GM12878 (cell line): ENCODE measurements around the gene NSMCE1. TPM values are rescaled to one million over a fixed set of nuclear protein-coding genes. Genes with fewer than 3 reads are reported as not detected.
A peak's percentile ranks its signal among the peaks of the same experiment; 100 is the strongest.

Experiments
- ATAC-seq: fragments of 200-7000 bp; cut with Tn5 transposase; 3 replicates; pipeline ENCODE4 v1.9.1; 2020; ENCODE audit warnings: mild to moderate bottlenecking, moderate library complexity
- BruUV-seq: library from RNA; stranded (reverse); fragments of 400-500 nt; replicated peaks from 2 replicates; lab custom pipeline; 2021; lab: Mats Ljungman, UMichigan
- CTCF ChIA-PET: fragments of 300-600 bp; sonication (Branson Sonifier 250); formaldehyde crosslinking; extraction: SDS; loops from one replicate; lab custom pipeline; 2021; ENCODE audit warnings: inconsistent platforms; lab: Yijun Ruan, JAX
- POLR2A ChIA-PET: fragments of 350-600 bp; formaldehyde crosslinking; extraction: SDS; loops from one replicate; lab custom pipeline; 2021; ENCODE audit warnings: inconsistent platforms; lab: Charles Lee
- RAD21 ChIA-PET: fragments of 300-600 bp; sonication (Branson Sonifier 250); formaldehyde crosslinking; loops from one replicate; lab custom pipeline; 2023; ENCODE audit warnings: antibody characterized with exemption; ENCODE audit not compliant: unreplicated experiment; lab: Charles Lee
- SMC1A ChIA-PET: fragments of 300-600 bp; sonication (Branson Sonifier 250); formaldehyde crosslinking; loops from one replicate; lab custom pipeline; 2023; ENCODE audit not compliant: unreplicated experiment, uncharacterized antibody; lab: Charles Lee
- DNase-seq: peaks from one replicate; pipeline ENCODE4 v3.0.0-alpha.2; 2011; ENCODE audit warnings: low read depth, low spot score
- FAIRE-seq: peaks from 3 replicates; lab custom pipeline; 2011; peaks lifted over from hg19 to GRCh38; lab: Jason Lieb, UNC
- H2AFZ ChIP-seq: 2 replicates; pipeline ENCODE4 v1.6.0; 2011; ENCODE audit warnings: low read depth, low read length, control low read depth; ENCODE audit not compliant: control insufficient read depth
- H3K27ac ChIP-seq: 2 replicates; pipeline ENCODE4 v1.5.1; 2011; ENCODE audit warnings: control low read depth; ENCODE audit not compliant: control insufficient read depth, insufficient read depth
- H3K27me3 ChIP-seq, 2 experiments: replicated peaks in 1 of 2; 2 replicates each; pipeline versions ENCODE4 v1.6.0 to v1.6.1; 2011; ENCODE audit warnings: low read length in 1 of 2; ENCODE audit not compliant: control insufficient read depth in 2 of 2, insufficient read depth in 2 of 2
- H3K36me3 ChIP-seq, 2 experiments: 2 replicates each; pipeline ENCODE4 v1.5.1; 2011; ENCODE audit warnings: low read length in 1 of 2; ENCODE audit not compliant: control insufficient read depth in 2 of 2, insufficient read depth in 2 of 2
- H3K4me1 ChIP-seq: 2 replicates; pipeline ENCODE4 v1.6.1; 2011; ENCODE audit warnings: mild to moderate bottlenecking, low read length, moderate library complexity, mixed read lengths; ENCODE audit not compliant: control insufficient read depth, insufficient read depth
- H3K4me2 ChIP-seq: 2 replicates; pipeline ENCODE4 v1.6.0; 2011; ENCODE audit warnings: control low read depth; ENCODE audit not compliant: control insufficient read depth, insufficient read depth
- H3K4me3 ChIP-seq: fragments of 200-600 bp; sonication (generic); 2 replicates; pipeline ENCODE4 v1.5.1; 2016
- H3K79me2 ChIP-seq: 2 replicates; pipeline ENCODE4 v1.6.0; 2011; ENCODE audit warnings: low read length; ENCODE audit not compliant: control insufficient read depth, insufficient read depth
- H3K9ac ChIP-seq: 2 replicates; pipeline ENCODE4 v1.8.0; 2011; ENCODE audit warnings: low read length, control low read depth, mixed read lengths; ENCODE audit not compliant: control insufficient read depth, insufficient read depth
- H3K9me3 ChIP-seq: replicated peaks from 3 replicates; pipeline ENCODE4 v1.5.1; 2011; ENCODE audit warnings: mild to moderate bottlenecking, low read length; ENCODE audit not compliant: control insufficient read depth, insufficient read depth
- H4K20me1 ChIP-seq: 2 replicates; pipeline ENCODE4 v1.6.0; 2011; ENCODE audit not compliant: control insufficient read depth, insufficient read depth
- BMI1 ChIP-seq: fragments of 450-650 bp; IDR thresholded peaks from 2 replicates; pipeline ENCODE4 v1.6.1; 2016; ENCODE audit warnings: mild to moderate bottlenecking, moderate library complexity, borderline replicate concordance
- HSF1 ChIP-seq: fragments of 150-350 bp; IDR thresholded peaks from 2 replicates; pipeline ENCODE4 v1.6.1; 2014; ENCODE audit warnings: mild to moderate bottlenecking, low read depth, low read length
- LARP7 ChIP-seq: fragments of 450-650 bp; IDR thresholded peaks from 2 replicates; pipeline ENCODE4 v1.6.1; 2017; ENCODE audit warnings: mild to moderate bottlenecking
- NBN ChIP-seq: fragments of 450-650 bp; IDR thresholded peaks from 2 replicates; pipeline ENCODE4 v1.6.1; 2016
- NR2C2 ChIP-seq: IDR thresholded peaks from 2 replicates; pipeline ENCODE4 v1.6.1; 2011; ENCODE audit warnings: borderline replicate concordance, low read depth; ENCODE audit not compliant: control insufficient read depth, insufficient read length
- RELA ChIP-seq: fragments of 450-650 bp; IDR thresholded peaks from 2 replicates; pipeline ENCODE4 v1.8.0; 2014; ENCODE audit warnings: borderline replicate concordance; ENCODE audit not compliant: partially characterized antibody
- SP1 ChIP-seq: IDR thresholded peaks from one replicate; pipeline ENCODE4 v1.6.1; 2011; ENCODE audit warnings: low read depth, low read length
- SRF ChIP-seq, 2 experiments: IDR thresholded peaks; 2 replicates each; pipeline ENCODE4 v1.6.1; 2011; ENCODE audit warnings: low read depth in 2 of 2, low read length in 2 of 2, mild to moderate bottlenecking in 1 of 2, moderate library complexity in 1 of 2
- STAT1 ChIP-seq: fragments of 450-650 bp; conservative IDR thresholded peaks from 2 replicates; pipeline ENCODE4 v1.6.1; 2014; ENCODE audit warnings: antibody characterized with exemption, mild to moderate bottlenecking
- TCF3 ChIP-seq: IDR thresholded peaks from 2 replicates; pipeline ENCODE4 v1.6.1; 2012; ENCODE audit warnings: low read depth, mild to moderate bottlenecking, low read length, borderline replicate concordance; ENCODE audit not compliant: insufficient read depth
- ZBED1 ChIP-seq: IDR thresholded peaks from 2 replicates; pipeline ENCODE4 v1.6.1; 2016; ENCODE audit warnings: borderline replicate concordance
- ZNF207 ChIP-seq: fragments of 450-650 bp; IDR thresholded peaks from 2 replicates; pipeline ENCODE4 v1.6.1; 2014; ENCODE audit warnings: antibody characterized with exemption, mild to moderate bottlenecking, borderline replicate concordance
- ZNF592 ChIP-seq: fragments of 450-650 bp; IDR thresholded peaks from 2 replicates; pipeline ENCODE4 v1.6.1; 2017; ENCODE audit warnings: mild to moderate bottlenecking, moderate library complexity
- WGBS: methylation state at CpG from one replicate; pipeline ENCODE4 v1.1.6; 2016; ENCODE audit warnings: low lambda C conversion rate; ENCODE audit not compliant: insufficient replicate concordance, insufficient coverage; ENCODE audit errors: missing lambda C conversion rate; 5-methylcytosine and 5-hydroxymethylcytosine counted together
- in situ Hi-C: fragments of 300-500 bp; cut with MboI; formaldehyde crosslinking; loops from 9 replicates; pipeline ENCODE4 v1.14.3; 2018; ENCODE audit warnings: mixed read lengths
- intact Hi-C: fragments of 100-400 bp; cut with micrococcal nuclease; formaldehyde crosslinking; loops from one replicate; pipeline ENCODE4 v1.14.2; 2022; ENCODE audit not compliant: unreplicated experiment
- polyA plus RNA-seq, 11 experiments: library from polyadenylated mRNA; depleted of rRNA in 4 of 11; unstranded in 6 of 11; stranded (reverse) in 5 of 11; fragments of >200 nt; fragmentation: Nextera tagmentation in 4 of 11; fragmentation: Illumina TruSeq in 1 of 11; extraction: Ambion mirVana in 4 of 11; extraction: Trizol in 1 of 11; gene quantifications; 1 replicate in 1 of 11; 2 replicates in 10 of 11; pipeline versions ENCODE4 v1.2.1 to v1.2.3, GENCODE V29; 2011 to 2016; ENCODE audit warnings: inconsistent platforms in 2 of 11, missing spikeins in 2 of 11, low read depth in 1 of 11
- total RNA-seq, 4 experiments: library from RNA; depleted of rRNA in 3 of 4; stranded (reverse); fragments of >200 nt in 3 of 4; fragmentation: Illumina TruSeq in 1 of 4; extraction: Trizol in 1 of 4; gene quantifications; 2 replicates each; pipeline versions ENCODE4 v1.2.1 to v1.2.3, GENCODE V29; 2013 to 2021

The NSMCE1 gene
- total and polyA plus RNA-seq, 10 of the 15 experiments (the other 5 are each of a cell fraction or from before 2014, with no cell fraction given) = 54.0 to 214 (median 71.4) TPM

GRCh38 chr16:27232061-27232900, 36.3 kb downstream of the NSMCE1 start (continued):
- TF ChIP-seq ZNF592 (no peak), BMI1 (no peak), STAT1 (no peak), RELA (no peak)

DNA sequence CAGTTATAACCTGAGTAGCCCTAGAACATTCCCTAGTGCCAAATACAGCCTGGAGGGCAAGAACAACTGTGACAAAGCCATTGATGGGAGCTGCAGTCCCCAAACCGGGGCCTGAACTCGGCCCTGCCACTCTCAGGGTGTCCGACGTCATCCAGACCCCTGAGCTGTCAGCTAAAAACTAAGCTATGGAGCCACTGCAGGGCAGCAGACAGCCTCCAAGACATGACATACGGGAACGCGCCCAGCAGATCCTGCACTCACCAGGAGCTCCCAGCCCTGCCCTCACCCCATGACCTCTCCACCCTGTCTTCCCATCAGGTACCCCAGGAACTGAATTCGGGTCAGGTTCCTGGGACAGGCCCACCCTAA, 36.9 kb downstream of the NSMCE1 start:
- no peaks in the 10 kb centered on the region for H4K20me1 ChIP-seq
- H3K27ac ChIP-seq = no peak overlapping the region; the same call in 1 of the 2 replicates
- ChIA-PET RAD21 (interaction anchor here (0.8 to 2.4 kb wide), 17 partner anchors 11 to 219 kb away, joined by 3 to 13 read pairs (median 5); partner anchors contain the start of gene KDM8), SMC1A (interaction anchor here (0.6 to 2.3 kb wide), 13 partner anchors 25 to 169 kb away, joined by 3 to 14 read pairs (median 4); partner anchors contain the start of gene KDM8), POLR2A (interaction anchor here (0.6 to 1.1 kb wide), 4 partner anchors 9 to 136 kb away, joined by 3 to 4 read pairs (median 4); no protein-coding TSS in a partner anchor), CTCF (interaction anchor here (0.6 to 11.7 kb wide), 15 partner anchors 16 to 225 kb away, joined by 3 to 259 read pairs (median 4); no protein-coding TSS in a partner anchor)
- WGBS = 85% methylated on average over 8 of the region's 8 CpGs
- ATAC-seq (peak; percentile 8; the same call in 2 of the 3 replicates), DNase-seq (no peak), FAIRE-seq (no peak)
- no TSS peak for BruUV-seq
- no peak overlapping the region for H3K4me3 ChIP-seq
- peaks cover 1 to 3% of the 10 kb centered on the region in 2 experiments for H3K36me3 ChIP-seq
- peak overlapping the region; percentile 53; the same call in 1 of the 2 replicates for H3K4me2 ChIP-seq
- no peak overlapping the region for H3K9ac ChIP-seq
- no peaks in the 10 kb centered on the region for H3K79me2 ChIP-seq
- in situ Hi-C loops = loop anchor here (5.0 kb wide), 2 partner anchors 141 to 226 kb away; no protein-coding TSS in a partner anchor
- no peak overlapping the region for H2AFZ ChIP-seq
- no peaks in the 10 kb centered on the region for H3K9me3 ChIP-seq
- intact Hi-C loops = no loop called here
- peaks cover 42% of the 10 kb centered on the region for H3K4me1 ChIP-seq
- H3K27me3 ChIP-seq = no peaks in the 10 kb centered on the region
- TF ChIP-seq SRF (IDR thresholded peaks at IDR 0.05; ENCODE audit: low read depth in 2 of 2, low read length in 2 of 2) = no peak
- TF ChIP-seq ZNF207 = no peak
- no peak for TF ChIP-seq HSF1
- no peak for TF ChIP-seq ZBED1
- TF ChIP-seq BMI1 = no peak
- TF ChIP-seq NBN = no peak
- TF ChIP-seq LARP7 = no peak
- TF ChIP-seq TCF3 = no peak
- no peak for TF ChIP-seq SP1
- TF ChIP-seq NR2C2 = no peak
